ENCODE data around the gene UHMK1.

- TF ChIP-seq GATA2 (IDR thresholded peaks at IDR 0.05; ENCODE audit: low read depth, low read length) (no peak), GATA3 (IDR thresholded peaks at IDR 0.05; ENCODE audit: low read depth, low read length) (no peak)
Observed at GRCh38 chr1:162548170-162548569, 50.6 kb downstream of the UHMK1 start.
